ENCODE measurements around the gene PDF.
"Not testable (repeated sequence)": the region's sequence is repeated elsewhere in the genome, so short reads cannot be mapped to it uniquely, and the experiment has no call there.

PDF gene

GRCh38 chr16:69318177-69318910 is 12.0 kb downstream of the PDF start:
- DNase-seq (ENCODE audit: extremely low read depth in 1 of 2, low read depth in 1 of 2): no peak

DNA sequence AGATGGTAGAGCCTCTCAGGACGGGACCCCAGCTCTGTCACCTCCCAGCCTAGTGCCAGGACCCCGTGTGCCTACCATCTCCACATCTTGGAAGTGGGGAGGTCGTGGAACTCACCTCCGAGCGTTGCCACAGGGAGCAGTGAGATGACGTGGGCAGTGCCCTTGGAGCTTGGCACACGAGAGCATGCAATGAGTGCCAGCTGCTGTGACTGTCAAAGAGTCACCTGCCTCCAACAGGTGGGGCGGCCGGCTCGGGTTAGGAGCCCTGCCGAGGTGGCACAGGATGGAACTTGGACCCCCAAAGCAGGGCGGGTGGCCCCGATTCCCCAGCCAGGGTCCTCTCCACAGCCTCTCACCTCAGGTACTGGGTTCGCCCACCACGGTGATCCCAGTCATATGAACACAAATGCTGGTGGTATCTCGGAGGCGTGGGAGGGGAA is 13.8 kb downstream of the PDF start:
- DNase-seq (ENCODE audit: extremely low read depth in 1 of 2, low read depth in 1 of 2): no peak

GRCh38 chr16:69315486-69316311 is 14.7 kb downstream of the PDF start:
- no peak for DNase-seq (ENCODE audit: extremely low read depth in 1 of 2, low read depth in 1 of 2)

- no peak for DNase-seq (ENCODE audit: extremely low read depth in 1 of 2, low read depth in 1 of 2)
Measured at GRCh38 chr16:69314534-69314933, 15.9 kb downstream of the PDF start.

DNA sequence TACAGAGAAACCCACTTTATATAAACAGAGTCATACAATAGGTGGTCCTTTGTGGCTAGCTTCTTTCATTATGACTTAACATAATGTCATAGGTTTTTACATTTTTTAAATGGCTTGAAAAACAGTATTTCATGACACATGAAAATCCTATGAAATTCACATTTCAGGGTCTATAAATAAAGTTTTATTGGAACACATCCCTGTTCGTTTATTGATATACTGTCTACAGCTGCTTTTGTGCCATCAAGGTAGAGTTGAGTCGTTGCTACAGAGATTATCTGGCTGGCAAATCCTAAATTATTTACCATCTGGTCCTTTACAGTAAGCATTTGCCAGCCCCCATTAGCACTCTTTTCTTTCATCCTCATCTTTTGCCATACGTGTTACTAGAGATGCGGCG is 16.9 kb downstream of the PDF start:
- no peak for DNase-seq (ENCODE audit: extremely low read depth in 1 of 2, low read depth in 1 of 2)

GRCh38 chr16:69311533-69312387 is 18.6 kb downstream of the PDF start:
- DNase-seq (ENCODE audit: extremely low read depth in 1 of 2, low read depth in 1 of 2): peak; percentile 12 to 15

GRCh38 chr16:69310653-69311532 is 19.5 kb downstream of the PDF start, which contains the start of gene VPS4A:
Gene VPS4A (plus strand): TSS chr16:69311350. CDS start chr16:69311512, 162 bp downstream.
- peak; percentile 91 to 95 for DNase-seq (ENCODE audit: extremely low read depth in 1 of 2, low read depth in 1 of 2)

DNA sequence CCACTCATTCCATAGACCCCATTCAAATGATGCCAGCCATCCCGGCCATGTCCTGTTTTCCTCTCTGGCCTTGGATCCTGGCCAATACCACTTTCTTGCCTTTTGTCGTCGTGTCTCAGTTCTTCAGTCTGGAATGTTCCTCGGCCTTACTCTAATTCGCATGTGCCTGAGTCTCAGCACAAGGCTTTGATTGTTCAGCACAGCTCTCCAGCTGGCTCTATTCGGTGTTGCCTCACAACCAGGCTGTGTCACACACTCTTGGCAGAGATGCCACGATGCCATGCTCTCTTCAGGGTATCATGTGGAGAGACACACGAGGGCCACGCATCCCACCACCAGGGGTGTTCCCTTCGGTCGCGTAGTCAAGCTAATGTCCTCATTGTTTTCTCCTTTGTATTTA is 21.1 kb downstream of the PDF start:
- no peak for DNase-seq (ENCODE audit: extremely low read depth in 1 of 2, low read depth in 1 of 2)

- DNase-seq (ENCODE audit: extremely low read depth in 1 of 2, low read depth in 1 of 2): no peak
Measured at GRCh38 chr16:69307856-69308255, 22.5 kb downstream of the PDF start.

GRCh38 chr16:69307091-69307490 is 23.3 kb downstream of the PDF start:
- no peak for DNase-seq (ENCODE audit: extremely low read depth in 1 of 2, low read depth in 1 of 2)

- DNase-seq (ENCODE audit: extremely low read depth in 1 of 2, low read depth in 1 of 2): no peak
Measured at GRCh38 chr16:69306031-69306430, 24.4 kb downstream of the PDF start.

DNA sequence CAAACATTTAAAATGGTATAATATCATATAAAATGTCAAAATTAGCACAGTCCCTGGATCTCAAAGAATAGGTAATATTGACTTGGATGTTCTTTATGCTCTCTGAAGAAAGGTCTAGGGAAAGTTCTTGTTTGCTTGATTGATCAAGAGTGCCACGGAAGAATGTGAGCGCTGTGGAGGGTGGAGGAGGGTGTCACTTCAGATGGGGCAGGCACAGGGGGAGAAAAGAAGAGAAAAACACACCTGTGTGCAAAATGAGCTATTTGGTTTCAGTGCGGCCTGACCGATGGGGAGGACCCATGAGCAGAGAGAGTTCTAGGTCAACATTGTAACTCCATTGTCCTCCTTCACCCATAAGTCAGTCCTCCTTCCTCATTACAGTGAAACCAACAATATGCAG is 28.1 kb downstream of the PDF start:
- no peak for DNase-seq (ENCODE audit: extremely low read depth in 1 of 2, low read depth in 1 of 2)

GRCh38 chr16:69301861-69302260 is 28.5 kb downstream of the PDF start:
- no peak for DNase-seq (ENCODE audit: extremely low read depth in 1 of 2, low read depth in 1 of 2)

DNA sequence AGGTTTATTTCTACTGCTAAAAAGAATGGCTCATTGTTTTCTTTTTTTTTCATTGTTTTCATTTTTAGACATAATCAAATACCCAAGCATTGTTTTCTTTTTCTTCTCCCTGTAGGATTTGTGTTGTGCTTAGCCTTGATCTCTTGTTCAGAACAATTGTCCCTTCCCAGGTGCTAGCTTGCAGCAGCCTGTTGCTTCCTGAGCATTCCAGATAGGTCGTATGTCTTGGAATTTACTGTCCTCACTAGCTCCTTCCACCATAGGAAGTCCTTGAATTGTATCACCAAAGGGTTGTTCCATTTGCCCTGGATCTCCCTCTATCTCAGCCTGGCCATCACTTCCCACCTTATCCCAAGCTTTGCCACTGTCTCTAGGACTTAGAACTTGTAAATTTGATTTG is 29.2 kb downstream of the PDF start:
- DNase-seq (ENCODE audit: extremely low read depth in 1 of 2, low read depth in 1 of 2): no peak

DNA sequence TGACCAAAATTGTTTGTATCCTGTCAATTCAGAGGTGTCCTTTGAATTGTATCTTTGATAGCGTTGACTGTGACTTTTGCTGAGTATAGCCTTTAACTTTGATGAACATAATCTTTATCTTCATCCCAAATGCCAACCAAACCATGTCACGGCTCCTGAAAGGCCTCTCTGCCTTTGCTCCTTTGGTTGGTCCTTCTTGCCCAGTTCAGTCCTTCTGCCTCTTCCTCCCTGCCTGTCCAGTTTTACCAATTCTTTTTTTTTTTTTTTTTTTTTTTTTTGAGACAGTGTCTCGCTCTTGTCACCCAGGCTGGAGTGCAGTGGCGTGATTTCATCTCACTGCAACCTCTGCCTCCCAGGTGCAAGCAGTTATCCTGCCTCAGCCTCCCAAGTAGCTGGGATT is 32.1 kb downstream of the PDF start:
- no peak for DNase-seq (ENCODE audit: extremely low read depth in 1 of 2, low read depth in 1 of 2)

DNA sequence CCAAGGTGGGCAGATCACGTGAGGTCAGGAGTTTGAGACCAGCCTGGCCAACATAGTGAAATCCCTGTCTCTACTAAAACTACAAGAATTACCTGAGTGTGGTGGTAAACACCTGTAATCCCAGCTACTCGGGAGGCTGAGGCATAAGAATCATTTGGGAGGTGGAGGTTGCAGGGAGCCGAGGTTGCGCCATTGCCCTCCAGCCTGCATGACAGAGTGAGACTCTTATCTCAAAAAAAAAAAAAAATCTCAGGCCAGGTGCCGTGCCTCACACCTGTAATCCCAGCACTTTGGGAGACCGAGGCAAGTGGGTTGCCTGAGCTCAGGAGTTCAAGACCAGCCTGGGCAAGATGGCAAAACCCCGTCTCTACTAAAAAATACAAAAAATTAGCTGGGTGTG is 33.6 kb downstream of the PDF start:
- DNase-seq (ENCODE audit: extremely low read depth in 1 of 2, low read depth in 1 of 2): not testable (repeated sequence)

DNA sequence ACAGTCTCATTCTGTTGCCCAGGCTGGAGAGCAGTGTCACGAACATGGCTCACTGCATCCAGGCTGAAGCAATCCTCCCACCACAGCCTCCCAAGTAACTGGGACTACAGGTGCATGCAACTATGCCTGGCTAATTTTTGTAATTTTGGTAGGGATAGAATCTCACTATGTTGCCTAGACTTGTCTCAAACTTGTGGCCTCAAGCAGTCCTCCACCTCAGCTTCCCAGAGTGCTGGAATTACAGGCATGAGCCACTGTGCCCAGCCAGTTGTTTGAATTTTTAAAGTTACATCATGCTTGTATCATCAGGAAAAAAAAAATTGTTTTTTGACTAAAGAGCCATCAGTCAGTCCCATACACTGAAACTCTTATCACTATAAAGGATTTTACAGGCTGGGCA is 36.3 kb downstream of the PDF start:
- DNase-seq (ENCODE audit: extremely low read depth in 1 of 2, low read depth in 1 of 2): no peak

- DNase-seq (ENCODE audit: extremely low read depth in 1 of 2, low read depth in 1 of 2): no peak
Measured at GRCh38 chr16:69293401-69293800, 37.0 kb downstream of the PDF start.

DNA sequence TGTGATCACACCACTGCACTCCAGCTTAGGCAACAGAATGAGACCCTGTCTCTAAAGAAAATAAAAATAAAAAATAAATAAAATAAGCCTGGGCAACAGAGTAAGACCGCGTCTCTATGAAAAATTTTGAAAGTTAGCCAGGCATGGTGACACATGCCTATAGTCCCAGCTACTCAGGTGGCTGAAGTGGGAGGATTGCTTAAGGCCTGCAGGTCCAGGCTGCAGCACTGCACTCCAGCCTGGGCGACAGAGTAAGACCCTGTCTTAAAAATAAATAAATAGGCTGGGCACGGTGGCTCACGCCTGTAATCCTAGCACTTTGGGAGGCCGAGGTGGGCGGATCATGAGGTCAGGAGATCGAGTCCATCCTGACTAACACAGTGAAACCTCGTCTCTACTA is 38.7 kb downstream of the PDF start:
- DNase-seq (ENCODE audit: extremely low read depth in 1 of 2, low read depth in 1 of 2): not testable (repeated sequence)

Measured in stimulated activated CD8-positive, alpha-beta memory T cell treated with anti-CD3 and anti-CD28 coated beads, Interleukin-7, amount 100 ng/mL, for 48 hours (primary cell).